ENCODE measurements around the gene SLC9B1. TPM values are rescaled to one million over a fixed set of nuclear protein-coding genes. Genes with fewer than 3 reads are reported as not detected.
"Not testable (repeated sequence)": the region's sequence is repeated elsewhere in the genome, so short reads cannot be mapped to it uniquely, and the experiment has no call there.

Gene SLC9B1
- total RNA-seq, 2 experiments from 2014 or later: 1.8 to 3.7 TPM

DNA sequence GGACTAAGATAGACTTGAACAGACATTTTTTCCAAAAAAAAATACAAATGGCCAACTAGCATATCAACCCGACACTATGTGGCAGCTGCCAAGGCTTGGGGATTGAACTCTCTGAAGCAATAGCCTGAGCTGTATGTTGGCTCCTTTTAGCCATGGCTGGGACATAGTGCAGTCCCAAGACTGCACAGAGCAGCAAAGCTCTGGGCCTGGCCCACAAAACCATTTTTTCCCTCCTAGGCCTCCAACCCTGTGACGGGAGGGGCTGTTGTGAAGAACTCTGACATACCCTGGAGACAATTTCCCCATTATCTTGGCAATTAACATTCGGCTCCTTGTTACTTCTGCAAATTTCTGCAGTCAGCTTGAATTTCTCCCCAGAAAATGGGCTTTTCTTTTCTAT, 100.6 kb downstream of the SLC9B1 start:
- Mint-ChIP-seq H3K9me3 (ENCODE audit: low read depth) (peaks cover 32% of the 10 kb centered on the region), H3K4me3 (no peak overlapping the region), H3K36me3 (ENCODE audit: low read depth) (peaks cover 37% of the 10 kb centered on the region), H3K4me1 (no peaks in the 10 kb centered on the region), H3K27ac (no peak overlapping the region), H3K27me3 (no peaks in the 10 kb centered on the region)
- POLR2A ChIA-PET: no interaction called here
- DNase-seq: no peak
- intact Hi-C loops (cut with DNase I, micrococcal nuclease): no loop called here
- CTCF ChIA-PET: no interaction called here
- no peak for ATAC-seq

DNA sequence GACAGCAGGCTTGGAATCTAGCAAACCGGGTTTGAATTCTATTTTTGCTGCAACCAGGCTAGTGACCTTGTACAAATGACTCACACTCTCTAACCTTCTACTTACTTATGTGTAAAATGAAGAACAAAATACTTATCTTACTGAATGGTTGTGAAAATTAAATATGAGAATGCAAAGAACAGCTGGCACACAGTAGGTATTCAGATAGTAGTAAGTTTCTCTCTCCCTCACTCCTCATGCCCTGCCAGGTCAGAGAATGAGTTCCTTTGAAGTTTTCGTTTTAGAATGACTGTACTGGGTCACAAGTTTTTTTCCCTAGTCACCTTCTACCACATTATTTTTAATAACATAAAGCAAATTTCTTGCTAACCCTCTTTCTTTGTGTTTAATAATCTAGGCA, 117.7 kb downstream of the SLC9B1 start:
- ATAC-seq (no peak), DNase-seq (no peak)
- Mint-ChIP-seq H3K27ac (no peak overlapping the region), H3K27me3 (no peaks in the 10 kb centered on the region), H3K36me3 (ENCODE audit: low read depth) (no peaks in the 10 kb centered on the region), H3K4me1 (no peaks in the 10 kb centered on the region), H3K9me3 (ENCODE audit: low read depth) (no peaks in the 10 kb centered on the region), H3K4me3 (no peak overlapping the region)
- POLR2A ChIA-PET: no interaction called here
- CTCF ChIA-PET: no interaction called here
- intact Hi-C loops (cut with DNase I, micrococcal nuclease): no loop called here

GRCh38 chr4:102897610-102898009, 121.9 kb downstream of the SLC9B1 start:
- POLR2A ChIA-PET; ATAC-seq; CTCF ChIA-PET; H3K9me3 Mint-ChIP-seq (ENCODE audit: low read depth); H3K4me1 Mint-ChIP-seq; H3K27ac Mint-ChIP-seq; H3K36me3 Mint-ChIP-seq (ENCODE audit: low read depth); H3K4me3 Mint-ChIP-seq; intact Hi-C loops (cut with DNase I, micrococcal nuclease); H3K27me3 Mint-ChIP-seq; DNase-seq: not testable (repeated sequence)

- ATAC-seq; H3K36me3 Mint-ChIP-seq (ENCODE audit: low read depth); H3K27me3 Mint-ChIP-seq; H3K4me3 Mint-ChIP-seq; H3K4me1 Mint-ChIP-seq; intact Hi-C loops (cut with DNase I, micrococcal nuclease); H3K27ac Mint-ChIP-seq; H3K9me3 Mint-ChIP-seq (ENCODE audit: low read depth); DNase-seq; CTCF ChIA-PET; POLR2A ChIA-PET: not testable (repeated sequence)
These were observed 123.0 kb downstream of the SLC9B1 start for GRCh38 chr4:102896547-102896946.

DNA sequence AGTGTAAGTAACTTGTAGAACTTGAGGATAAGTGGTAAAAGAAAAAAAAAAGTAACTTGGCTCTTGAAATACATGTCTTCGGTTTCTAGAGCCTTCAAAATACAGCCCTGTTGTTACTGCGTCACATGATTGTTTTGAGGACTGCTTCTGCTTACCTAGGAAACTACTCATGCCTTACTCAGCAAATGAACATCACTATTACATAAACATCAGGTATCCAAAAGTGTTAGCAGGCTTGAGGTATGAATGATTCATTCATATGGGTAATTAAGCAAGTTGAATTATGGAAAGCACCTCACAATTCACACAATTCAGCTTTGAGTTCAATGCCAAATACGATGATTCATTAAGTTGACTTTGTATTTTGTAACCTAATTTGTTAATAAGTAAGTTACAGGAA, 129.6 kb downstream of the SLC9B1 start:
- intact Hi-C loops (cut with DNase I, micrococcal nuclease); CTCF ChIA-PET; DNase-seq; H3K9me3 Mint-ChIP-seq (ENCODE audit: low read depth); H3K36me3 Mint-ChIP-seq (ENCODE audit: low read depth); H3K27me3 Mint-ChIP-seq; ATAC-seq; H3K4me3 Mint-ChIP-seq: not testable (repeated sequence)
- peaks cover 18% of the 10 kb centered on the region for H3K4me1 Mint-ChIP-seq
- POLR2A ChIA-PET: interaction anchor here (0.6 kb wide), 1 partner anchor 23 kb away, joined by 11 read pairs; no protein-coding TSS in a partner anchor
- H3K27ac Mint-ChIP-seq: peak overlapping the region; percentile 2

- intact Hi-C loops (cut with DNase I, micrococcal nuclease); H3K9me3 Mint-ChIP-seq (ENCODE audit: low read depth); H3K36me3 Mint-ChIP-seq (ENCODE audit: low read depth); H3K27ac Mint-ChIP-seq; CTCF ChIA-PET; ATAC-seq; H3K27me3 Mint-ChIP-seq; POLR2A ChIA-PET; H3K4me3 Mint-ChIP-seq; DNase-seq: not testable (repeated sequence)
- peaks cover 18% of the 10 kb centered on the region for H3K4me1 Mint-ChIP-seq
These were observed 130.9 kb downstream of the SLC9B1 start for GRCh38 chr4:102888570-102888969.

GRCh38 chr4:102883278-102883677, 136.2 kb downstream of the SLC9B1 start:
- no peak for DNase-seq

DNA sequence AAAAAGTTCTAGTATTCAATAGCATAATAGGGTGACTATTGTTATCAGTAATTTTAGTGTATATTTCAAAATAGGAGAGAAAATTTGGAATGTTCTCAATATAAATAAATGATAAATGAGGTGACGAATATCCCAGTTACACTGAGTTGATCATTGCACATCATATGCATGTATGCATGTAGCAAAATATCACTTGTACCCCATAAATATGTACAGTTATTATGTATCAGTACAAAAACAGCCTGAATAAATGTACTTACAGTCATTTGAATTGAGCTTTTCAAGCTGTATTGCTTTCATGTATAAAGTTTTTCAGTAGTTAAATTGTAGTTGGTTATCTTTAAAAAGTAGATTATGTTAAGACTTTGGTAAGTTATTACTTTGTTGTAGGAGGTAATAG, 138.2 kb downstream of the SLC9B1 start:
- no peaks in the 10 kb centered on the region for H3K27me3 Mint-ChIP-seq
- CTCF ChIA-PET: no interaction called here
- POLR2A ChIA-PET: no interaction called here
- H3K9me3 Mint-ChIP-seq (ENCODE audit: low read depth): peaks cover 7% of the 10 kb centered on the region
- H3K27ac Mint-ChIP-seq: no peak overlapping the region
- ATAC-seq (no peak), DNase-seq (no peak)
- H3K36me3 Mint-ChIP-seq (ENCODE audit: low read depth): peaks cover 31% of the 10 kb centered on the region
- intact Hi-C loops (cut with DNase I, micrococcal nuclease): no loop called here
- no peak overlapping the region for H3K4me3 Mint-ChIP-seq
- peaks cover 10% of the 10 kb centered on the region for H3K4me1 Mint-ChIP-seq

More at GRCh38 chr4:102883278-102883677, 136.2 kb downstream of the SLC9B1 start:
- ChIA-PET POLR2A (no interaction called here), CTCF (no interaction called here)
- Mint-ChIP-seq H3K9me3 (ENCODE audit: low read depth) (no peaks in the 10 kb centered on the region), H3K27me3 (no peaks in the 10 kb centered on the region), H3K36me3 (ENCODE audit: low read depth) (peaks cover 20% of the 10 kb centered on the region), H3K4me3 (no peak overlapping the region), H3K4me1 (peaks cover 10% of the 10 kb centered on the region), H3K27ac (no peak overlapping the region)
- intact Hi-C loops (cut with DNase I, micrococcal nuclease): no loop called here
- no peak for ATAC-seq

- no peaks in the 10 kb centered on the region for H3K27me3 Mint-ChIP-seq
- peaks cover 49% of the 10 kb centered on the region for H3K36me3 Mint-ChIP-seq (ENCODE audit: low read depth)
- peaks cover 17% of the 10 kb centered on the region for H3K4me1 Mint-ChIP-seq
- H3K4me3 Mint-ChIP-seq: no peak overlapping the region
- H3K9me3 Mint-ChIP-seq (ENCODE audit: low read depth): peaks cover 7% of the 10 kb centered on the region
- no peak for DNase-seq
- POLR2A ChIA-PET: no interaction called here
- intact Hi-C loops (cut with DNase I, micrococcal nuclease): no loop called here
- H3K27ac Mint-ChIP-seq: no peak overlapping the region
- ATAC-seq: no peak
- CTCF ChIA-PET: interaction anchor here (0.6 kb wide), 1 partner anchor 171 kb away, joined by 3 read pairs; no protein-coding TSS in a partner anchor
These were observed 140.6 kb downstream of the SLC9B1 start for GRCh38 chr4:102878901-102879300.

- CTCF ChIA-PET; DNase-seq; ATAC-seq; H3K27me3 Mint-ChIP-seq; H3K4me3 Mint-ChIP-seq; H3K9me3 Mint-ChIP-seq (ENCODE audit: low read depth); POLR2A ChIA-PET; intact Hi-C loops (cut with DNase I, micrococcal nuclease): not testable (repeated sequence)
- Mint-ChIP-seq H3K4me1 (peaks cover 15% of the 10 kb centered on the region), H3K36me3 (ENCODE audit: low read depth) (peaks cover 52% of the 10 kb centered on the region), H3K27ac (peak overlapping the region; percentile 39)
These were observed 141.2 kb downstream of the SLC9B1 start for GRCh38 chr4:102878349-102878748.

- peaks cover 11% of the 10 kb centered on the region for H3K9me3 Mint-ChIP-seq (ENCODE audit: low read depth)
- intact Hi-C loops (cut with DNase I, micrococcal nuclease); POLR2A ChIA-PET; ATAC-seq; H3K27ac Mint-ChIP-seq; DNase-seq; CTCF ChIA-PET; H3K27me3 Mint-ChIP-seq; H3K4me3 Mint-ChIP-seq: not testable (repeated sequence)
- H3K4me1 Mint-ChIP-seq: peaks cover 15% of the 10 kb centered on the region
- H3K36me3 Mint-ChIP-seq (ENCODE audit: low read depth): peaks cover 54% of the 10 kb centered on the region
These were observed 141.9 kb downstream of the SLC9B1 start for GRCh38 chr4:102877477-102878106.

DNA sequence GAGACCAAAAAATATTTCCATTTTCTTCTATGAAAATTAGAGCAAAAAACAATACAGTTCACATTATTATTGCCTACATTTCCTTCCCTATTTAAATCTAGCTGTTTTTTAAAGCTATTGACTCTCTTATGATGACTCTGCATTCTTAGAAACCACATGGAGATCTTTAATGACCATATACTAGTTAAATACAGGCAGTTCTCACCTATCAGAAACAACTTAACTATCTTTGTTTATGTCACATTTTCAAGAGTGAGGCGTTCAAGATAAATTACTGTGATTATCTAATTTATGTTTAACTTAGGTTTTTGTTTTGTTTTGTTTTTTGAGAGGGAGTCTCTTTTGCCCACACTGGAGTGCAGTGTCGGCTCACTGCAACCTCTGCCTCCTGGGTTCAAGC, 147.7 kb downstream of the SLC9B1 start:
- peaks cover 51% of the 10 kb centered on the region for H3K36me3 Mint-ChIP-seq (ENCODE audit: low read depth)
- ChIA-PET CTCF (no interaction called here), POLR2A (interaction anchor here (0.7 kb wide), 1 partner anchor 178 kb away, joined by 3 read pairs; no protein-coding TSS in a partner anchor)
- DNase-seq: no peak
- H3K27me3 Mint-ChIP-seq: no peaks in the 10 kb centered on the region
- peaks cover 7% of the 10 kb centered on the region for H3K9me3 Mint-ChIP-seq (ENCODE audit: low read depth)
- intact Hi-C loops (cut with DNase I, micrococcal nuclease): no loop called here
- peak overlapping the region; percentile 23 for H3K27ac Mint-ChIP-seq
- ATAC-seq: no peak
- no peak overlapping the region for H3K4me3 Mint-ChIP-seq
- peaks cover 38% of the 10 kb centered on the region for H3K4me1 Mint-ChIP-seq

Data from activated CD4-positive, alpha-beta T cell treated with anti-CD3 and anti-CD28 coated beads for 36 hours (primary cell).